Fibroblast of the aortic adventitia (primary cell): ENCODE results near the gene DNAJC8. TPM values are rescaled to one million over a fixed set of nuclear protein-coding genes. Genes with fewer than 3 reads are reported as not detected.
A peak's percentile ranks its signal among the peaks of the same experiment; 100 is the strongest.

Experiments
- DNase-seq: peaks from one replicate; pipeline ENCODE4 v3.0.0-alpha.2; 2010; ENCODE audit warnings: low read depth
- H3K4me3 ChIP-seq: 2 replicates; pipeline ENCODE4 v1.5.1; 2011; ENCODE audit warnings: low read depth, mild to moderate bottlenecking, control low read depth, low read length, moderate library complexity
- total RNA-seq: library from RNA; depleted of rRNA; stranded (reverse); fragments of >200 nt; gene quantifications from 2 replicates; pipeline ENCODE4 v1.2.3, GENCODE V29; 2012; ENCODE audit warnings: low replicate concordance
- TF ChIP-seq, protein P1 (sequence below): IDR thresholded peaks from 2 replicates; pipeline ENCODE4 v1.5.1; 2011; ENCODE audit warnings: mild to moderate bottlenecking, low read length, control low read depth, inconsistent platforms; ENCODE audit not compliant: insufficient read depth

Gene DNAJC8
- total RNA-seq: 76.4 and 155 TPM in 2 replicates

- TF ChIP-seq, protein P1, sequence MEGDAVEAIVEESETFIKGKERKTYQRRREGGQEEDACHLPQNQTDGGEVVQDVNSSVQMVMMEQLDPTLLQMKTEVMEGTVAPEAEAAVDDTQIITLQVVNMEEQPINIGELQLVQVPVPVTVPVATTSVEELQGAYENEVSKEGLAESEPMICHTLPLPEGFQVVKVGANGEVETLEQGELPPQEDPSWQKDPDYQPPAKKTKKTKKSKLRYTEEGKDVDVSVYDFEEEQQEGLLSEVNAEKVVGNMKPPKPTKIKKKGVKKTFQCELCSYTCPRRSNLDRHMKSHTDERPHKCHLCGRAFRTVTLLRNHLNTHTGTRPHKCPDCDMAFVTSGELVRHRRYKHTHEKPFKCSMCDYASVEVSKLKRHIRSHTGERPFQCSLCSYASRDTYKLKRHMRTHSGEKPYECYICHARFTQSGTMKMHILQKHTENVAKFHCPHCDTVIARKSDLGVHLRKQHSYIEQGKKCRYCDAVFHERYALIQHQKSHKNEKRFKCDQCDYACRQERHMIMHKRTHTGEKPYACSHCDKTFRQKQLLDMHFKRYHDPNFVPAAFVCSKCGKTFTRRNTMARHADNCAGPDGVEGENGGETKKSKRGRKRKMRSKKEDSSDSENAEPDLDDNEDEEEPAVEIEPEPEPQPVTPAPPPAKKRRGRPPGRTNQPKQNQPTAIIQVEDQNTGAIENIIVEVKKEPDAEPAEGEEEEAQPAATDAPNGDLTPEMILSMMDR: no peak
- peak within 1 kb of the TSS; percentile 99 for H3K4me3 ChIP-seq
- peak; percentile 89 for DNase-seq
These were observed at the start of gene DNAJC8 for GRCh38 chr1:28232558-28233263. Gene DNAJC8 (minus strand): TSS chr1:28233029. CDS start chr1:28232998, 31 bp downstream.

- DNase-seq: no peak
- TF ChIP-seq, protein P1: no peak
- H3K4me3 ChIP-seq: no peak overlapping the region
These were observed 49.0 kb upstream of the DNAJC8 start for GRCh38 chr1:28281608-28282425.

DNA sequence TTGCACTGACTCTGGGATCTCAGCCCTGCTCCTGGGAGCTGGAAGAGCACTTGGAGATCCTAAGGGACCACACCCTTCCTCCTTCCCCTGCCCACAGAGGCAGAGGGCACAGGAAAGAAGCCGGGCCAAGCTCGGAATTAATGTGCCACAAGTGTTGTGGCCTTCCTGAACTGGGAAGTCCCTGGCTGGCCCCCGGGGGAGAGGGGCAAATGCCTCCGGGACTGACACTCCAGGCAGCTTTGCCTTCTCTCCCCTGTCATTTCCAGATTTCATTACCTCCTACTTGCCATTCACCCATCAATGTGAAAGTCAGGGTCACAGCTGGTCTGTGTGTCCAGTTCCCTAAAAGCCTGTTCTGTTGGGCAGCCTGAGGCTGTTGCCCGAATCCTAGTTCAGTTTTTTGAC lies 48.1 kb upstream of the DNAJC8 start:
- TF ChIP-seq, protein P1: no peak
- H3K4me3 ChIP-seq: no peak overlapping the region
- DNase-seq: no peak

DNA sequence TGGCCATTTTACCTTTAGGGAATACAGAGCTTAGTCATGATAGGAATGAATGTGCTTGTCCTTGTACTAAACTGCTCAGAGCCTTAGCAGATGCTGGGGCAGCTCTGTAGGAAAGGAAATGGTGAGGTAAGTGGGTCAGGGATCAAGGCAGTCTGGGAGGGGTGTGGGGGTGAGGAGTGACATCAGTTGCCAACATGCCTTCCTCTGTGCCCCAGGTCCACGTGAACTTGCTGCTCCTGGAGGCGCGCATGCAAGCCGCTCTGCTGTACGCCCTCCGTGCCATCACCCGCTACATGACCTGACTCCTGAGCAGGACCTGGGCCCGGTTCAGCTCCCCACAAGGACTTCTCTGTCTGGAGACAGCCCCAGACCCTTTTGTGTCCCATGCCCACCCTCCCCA lies 47.7 kb upstream of the DNAJC8 start:
- TF ChIP-seq, protein P1: no peak
- no peak overlapping the region for H3K4me3 ChIP-seq

DNA sequence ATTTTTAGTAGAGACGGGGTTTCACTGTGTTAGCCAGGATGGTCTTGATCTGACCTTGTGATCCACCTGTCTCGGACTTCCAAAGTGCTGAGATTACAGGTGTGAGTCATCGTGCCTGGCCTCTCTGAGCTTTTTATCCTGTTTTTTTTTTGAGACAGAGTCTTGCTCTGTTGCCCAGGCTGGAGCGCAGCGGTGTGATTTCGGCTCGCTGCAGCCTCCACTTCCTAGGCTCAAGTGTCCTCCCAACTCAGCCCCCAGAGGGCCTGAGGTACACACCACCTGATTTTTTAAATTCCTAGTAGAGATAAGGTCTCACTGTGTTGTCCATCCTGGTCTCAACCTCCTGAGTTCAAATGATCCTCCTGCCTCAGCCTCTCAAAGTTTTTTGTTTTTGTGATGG lies 46.9 kb upstream of the DNAJC8 start:
- H3K4me3 ChIP-seq: no peak overlapping the region
- TF ChIP-seq, protein P1: no peak
- DNase-seq: no peak

More for the DNA sequence above, 47.7 kb upstream of the DNAJC8 start:
- no peak for DNase-seq

DNA sequence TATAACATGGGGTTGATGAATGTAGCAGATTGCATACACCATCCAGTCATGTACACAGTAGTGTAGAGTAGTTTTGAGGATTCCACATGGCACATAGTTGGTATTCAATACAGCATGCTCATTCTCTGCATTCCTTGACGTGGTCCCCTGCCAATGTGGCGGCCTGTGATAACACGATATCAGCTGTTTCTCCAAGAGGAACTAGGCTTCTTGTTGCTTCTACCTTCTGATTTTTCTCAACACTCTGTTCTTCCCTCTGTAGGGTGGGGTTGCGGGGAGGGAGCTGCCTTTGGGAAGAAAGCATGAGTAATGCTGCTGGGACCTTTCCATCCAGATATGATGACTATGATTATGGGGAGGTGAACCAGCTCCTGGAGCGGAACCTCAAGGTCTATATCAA lies 45.9 kb upstream of the DNAJC8 start:
- TF ChIP-seq, protein P1: no peak
- H3K4me3 ChIP-seq: no peak overlapping the region
- DNase-seq: no peak
